Tibial nerve (tissue), 4 donors: Measurements from ENCODE around the gene FLOT2.

Source experiments
- CTCF ChIP-seq, 5 experiments: fragments of 200-600 bp in 3 of 5; fragments of 450-650 bp in 2 of 5; sonication (generic) in 3 of 5; IDR thresholded peaks; one replicate each; pipeline ENCODE4 v1.5.1; 2016 to 2019; ENCODE audit warnings: antibody characterized with exemption in 5 of 5, mild to moderate bottlenecking in 3 of 5, moderate library complexity in 2 of 5
- EP300 ChIP-seq, 2 donors: sonication (generic); formaldehyde crosslinking; IDR thresholded peaks; one replicate each; pipeline ENCODE4 v1.6.1; 2017; ENCODE audit warnings: antibody characterized with exemption in 2 of 2, mild to moderate bottlenecking in 1 of 2
- POLR2A ChIP-seq, 2 donors: fragments of 450-650 bp; IDR thresholded peaks; one replicate each; pipeline ENCODE4 v1.6.1; 2017; ENCODE audit warnings: antibody characterized with exemption in 2 of 2, mild to moderate bottlenecking in 2 of 2, moderate library complexity in 2 of 2

GRCh38 chr17:28864991-28865849 is 32.3 kb downstream of the FLOT2 start:
- no peak for TF ChIP-seq EP300 (IDR thresholded peaks at IDR 0.05)
- no peak for TF ChIP-seq CTCF (IDR thresholded peaks at IDR 0.05)
- TF ChIP-seq POLR2A (IDR thresholded peaks at IDR 0.05) = no peak
